HG03025 (cell line): ENCODE data around the gene LARGE1.
A peak's percentile ranks its signal among the peaks of the same experiment; 100 is the strongest.

Source experiments
- ATAC-seq: cut with Tn5 transposase; IDR thresholded peaks from one replicate; pipeline ENCODE4 v1.9.1; 2021; ENCODE audit warnings: mild to moderate bottlenecking, moderate library complexity; ENCODE audit not compliant: unreplicated experiment, low FRiP score

Gene LARGE1

GRCh38 chr22:33920197-33920540 is at the start of gene LARGE1:
TSS of gene LARGE1 (minus strand) at chr22:33920476.
- ATAC-seq, result peak; percentile 20

- ATAC-seq, result no peak
These were observed 48.8 kb upstream of the LARGE1 start for GRCh38 chr22:33969045-33969444.

GRCh38 chr22:33964121-33964520 is 43.8 kb upstream of the LARGE1 start:
- ATAC-seq, result no peak

- no peak for ATAC-seq
These were observed 42.1 kb upstream of the LARGE1 start for GRCh38 chr22:33962409-33962808.

- no peak for ATAC-seq
These were observed 38.5 kb upstream of the LARGE1 start for GRCh38 chr22:33958741-33959140.

GRCh38 chr22:33957086-33957485 is 36.8 kb upstream of the LARGE1 start:
- ATAC-seq, result no peak

- ATAC-seq, result no peak
These were observed 32.5 kb upstream of the LARGE1 start for GRCh38 chr22:33952776-33953175.

GRCh38 chr22:33940741-33941140 is 20.5 kb upstream of the LARGE1 start:
- no peak for ATAC-seq

- ATAC-seq, result no peak
These were observed 12.7 kb upstream of the LARGE1 start for GRCh38 chr22:33932997-33933396.

- no peak for ATAC-seq
These were observed 11.1 kb upstream of the LARGE1 start for GRCh38 chr22:33931406-33931805.

- ATAC-seq, result no peak
These were observed 7.5 kb upstream of the LARGE1 start for GRCh38 chr22:33927752-33928151.

- no peak for ATAC-seq
These were observed 4.9 kb upstream of the LARGE1 start for GRCh38 chr22:33925194-33925593.

- ATAC-seq, result no peak
These were observed 3.5 kb upstream of the LARGE1 start for GRCh38 chr22:33923660-33924246.

GRCh38 chr22:33923033-33923432 is 2.8 kb upstream of the LARGE1 start:
- no peak for ATAC-seq

GRCh38 chr22:33922349-33922681 is 2.0 kb upstream of the LARGE1 start:
- no peak for ATAC-seq

GRCh38 chr22:33921525-33922348 is 1.5 kb upstream of the LARGE1 start:
- ATAC-seq, result no peak

- peak; percentile 53 for ATAC-seq
These were observed 750 bp upstream of the LARGE1 start for GRCh38 chr22:33920927-33921524.

- ATAC-seq, result peak; percentile 17
These were observed 682 bp downstream of the LARGE1 start for GRCh38 chr22:33919391-33920196.

GRCh38 chr22:33918676-33919365 is 1.5 kb downstream of the LARGE1 start:
- no peak for ATAC-seq

- no peak for ATAC-seq
These were observed 2.4 kb downstream of the LARGE1 start for GRCh38 chr22:33917744-33918406.
